A204.1 (cell line): Measurements from ENCODE around the gene CYP19A1.

ENCODE experiments used
- FAIRE-seq: peaks from 2 replicates; lab custom pipeline; 2012; peaks lifted over from hg19 to GRCh38; lab: Jason Lieb, UNC

Gene CYP19A1

DNA sequence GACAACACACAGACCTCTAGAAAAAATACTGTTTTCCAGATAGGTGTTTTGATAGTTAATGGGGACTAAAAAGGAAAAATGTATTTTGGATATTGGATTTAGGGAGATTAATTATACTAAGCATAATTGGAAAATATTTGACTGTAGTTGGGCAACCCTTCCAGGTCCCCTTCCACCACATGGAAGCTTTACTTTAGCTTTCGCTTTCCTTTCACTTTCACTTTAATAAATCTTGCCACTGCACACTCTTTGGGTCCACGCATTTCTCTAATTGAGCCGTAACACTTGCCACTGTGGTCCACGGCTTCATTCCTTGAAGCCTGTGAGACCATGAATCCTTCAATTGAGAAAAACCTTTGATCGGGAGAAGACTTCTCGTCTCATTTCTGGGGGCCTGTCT, 18.6 kb upstream of the CYP19A1 start:
- FAIRE-seq, result no peak

GRCh38 chr15:51356147-51356546, 17.8 kb upstream of the CYP19A1 start:
- FAIRE-seq, result no peak

GRCh38 chr15:51355096-51355495, 16.7 kb upstream of the CYP19A1 start:
- no peak for FAIRE-seq

GRCh38 chr15:51353976-51354375, 15.6 kb upstream of the CYP19A1 start:
- no peak for FAIRE-seq

DNA sequence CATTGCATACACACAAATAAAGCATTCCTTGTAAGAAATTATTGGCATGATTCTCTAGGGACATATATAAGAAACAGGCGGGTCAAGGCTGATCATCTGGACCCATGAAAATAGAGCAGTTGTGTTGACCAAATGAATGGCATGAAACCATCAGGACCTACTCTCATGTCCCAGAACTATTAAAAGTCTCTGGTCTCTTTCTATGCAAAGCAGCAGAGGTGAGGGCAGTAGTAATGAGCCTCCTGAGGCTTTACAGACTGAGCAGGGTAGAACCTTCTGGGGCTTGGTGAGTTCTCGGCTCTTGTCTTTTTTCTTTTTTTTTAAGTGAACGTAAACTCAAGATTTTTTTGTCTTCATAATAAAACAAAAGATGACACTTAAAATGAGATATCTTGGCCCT, 12.3 kb upstream of the CYP19A1 start:
- FAIRE-seq, result no peak

- FAIRE-seq, result no peak
Measured at GRCh38 chr15:51349156-51349844, 10.9 kb upstream of the CYP19A1 start.

GRCh38 chr15:51348688-51349087, 10.3 kb upstream of the CYP19A1 start:
- no peak for FAIRE-seq

- FAIRE-seq, result no peak
Measured at GRCh38 chr15:51346136-51346535, 7.7 kb upstream of the CYP19A1 start.

GRCh38 chr15:51343466-51343865, 5.1 kb upstream of the CYP19A1 start:
- FAIRE-seq, result no peak

- no peak for FAIRE-seq
Measured at GRCh38 chr15:51342227-51342999, 4.0 kb upstream of the CYP19A1 start.

DNA sequence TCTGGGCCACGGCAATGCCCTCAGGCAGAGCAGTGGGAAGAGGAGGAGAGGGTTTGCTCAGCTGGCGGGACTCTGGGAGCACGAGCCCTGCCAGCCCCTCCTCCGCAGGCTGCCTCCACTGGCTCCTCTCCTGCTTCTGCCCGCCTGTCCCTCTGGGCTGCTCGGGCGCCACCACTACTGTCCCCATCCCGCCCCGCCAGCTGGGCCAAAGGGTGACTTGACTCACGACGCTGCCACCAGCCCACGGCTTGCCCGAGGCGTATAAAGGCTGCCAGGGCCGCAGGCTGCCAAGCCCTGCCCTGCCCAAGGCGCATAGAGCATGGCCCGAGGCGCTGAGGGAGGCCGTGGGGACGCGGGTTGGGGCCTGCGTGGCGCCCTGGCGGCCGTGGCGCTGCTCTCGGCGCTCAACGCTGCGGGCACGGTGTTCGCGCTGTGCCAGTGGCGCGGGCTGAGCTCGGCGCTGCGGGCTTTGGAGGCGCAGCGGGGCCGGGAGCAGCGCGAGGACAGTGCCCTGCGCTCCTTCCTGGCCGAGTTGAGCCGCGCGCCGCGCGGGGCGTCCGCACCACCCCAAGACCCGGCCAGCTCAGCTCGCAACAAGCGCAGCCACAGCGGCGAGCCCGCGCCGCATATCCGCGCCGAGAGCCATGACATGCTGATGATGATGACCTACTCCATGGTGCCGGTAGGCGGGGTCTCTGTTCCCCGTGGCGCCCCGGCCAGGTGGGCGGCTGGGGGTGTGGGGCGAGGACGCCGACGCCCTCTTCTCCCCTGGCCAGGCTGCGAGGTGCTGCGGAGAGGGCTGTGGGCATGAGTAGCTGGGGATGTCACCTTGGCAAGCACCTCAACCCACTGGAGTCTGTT, 3.2 kb upstream of the CYP19A1 start, which contains the start of gene GLDN:
TSS of gene GLDN (plus strand) at position 290 of the 861 bp plus-strand sequence. CDS start at position 320, 30 bp downstream.
- FAIRE-seq, result no peak

GRCh38 chr15:51335538-51336410, 2.6 kb downstream of the CYP19A1 start:
- FAIRE-seq, result no peak

- no peak for FAIRE-seq
Measured at GRCh38 chr15:51335087-51335486, 3.3 kb downstream of the CYP19A1 start.

DNA sequence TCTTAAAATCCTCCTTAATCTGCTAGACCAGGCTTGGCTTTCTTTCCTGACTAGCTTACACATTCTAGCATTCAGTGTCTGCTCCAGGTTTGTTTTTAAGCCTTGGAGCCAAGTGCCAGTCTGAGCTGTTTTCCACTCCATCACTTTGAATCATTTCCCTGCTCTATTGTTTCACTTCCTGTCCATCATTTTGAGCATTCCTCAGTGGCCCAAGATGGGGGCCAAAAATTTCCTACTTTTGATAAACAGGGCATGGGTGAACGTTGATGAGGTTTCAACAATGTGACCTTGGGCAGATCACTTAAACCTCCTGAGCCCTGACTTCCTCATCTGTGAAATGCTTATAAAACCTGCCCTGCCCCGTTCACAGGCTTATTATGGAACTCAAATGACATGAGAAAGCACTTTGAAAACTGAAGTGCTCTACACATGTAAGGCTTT, 4.4 kb downstream of the CYP19A1 start:
- no peak for FAIRE-seq

- FAIRE-seq, result no peak
Measured at GRCh38 chr15:51333571-51333970, 4.8 kb downstream of the CYP19A1 start.

GRCh38 chr15:51332206-51333147, 5.9 kb downstream of the CYP19A1 start:
- FAIRE-seq, result no peak

- no peak for FAIRE-seq
Measured at GRCh38 chr15:51331141-51331540, 7.3 kb downstream of the CYP19A1 start.

- FAIRE-seq, result no peak
Measured at GRCh38 chr15:51328926-51329325, 9.5 kb downstream of the CYP19A1 start.

- FAIRE-seq, result no peak
Measured at GRCh38 chr15:51327081-51327480, 11.3 kb downstream of the CYP19A1 start.

DNA sequence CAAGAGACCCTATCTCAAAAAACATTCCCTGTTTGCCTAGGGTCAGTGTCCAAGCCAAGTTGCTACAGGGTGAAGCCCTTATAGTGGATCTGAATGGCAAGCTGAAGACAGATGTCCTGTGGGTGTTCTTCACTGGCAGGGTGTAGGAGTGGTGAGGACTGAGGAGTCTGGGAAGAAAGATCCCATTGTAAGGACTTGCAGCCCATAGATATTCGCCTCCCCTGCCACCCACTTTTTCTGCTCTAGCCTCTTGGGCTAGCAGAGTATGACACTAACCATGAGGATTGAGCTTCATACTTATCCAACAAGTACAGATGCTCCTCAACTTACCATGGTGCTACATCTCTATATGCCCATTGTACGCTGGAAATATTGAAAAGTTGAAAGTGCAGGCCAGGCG, 13.2 kb downstream of the CYP19A1 start:
- FAIRE-seq, result no peak

DNA sequence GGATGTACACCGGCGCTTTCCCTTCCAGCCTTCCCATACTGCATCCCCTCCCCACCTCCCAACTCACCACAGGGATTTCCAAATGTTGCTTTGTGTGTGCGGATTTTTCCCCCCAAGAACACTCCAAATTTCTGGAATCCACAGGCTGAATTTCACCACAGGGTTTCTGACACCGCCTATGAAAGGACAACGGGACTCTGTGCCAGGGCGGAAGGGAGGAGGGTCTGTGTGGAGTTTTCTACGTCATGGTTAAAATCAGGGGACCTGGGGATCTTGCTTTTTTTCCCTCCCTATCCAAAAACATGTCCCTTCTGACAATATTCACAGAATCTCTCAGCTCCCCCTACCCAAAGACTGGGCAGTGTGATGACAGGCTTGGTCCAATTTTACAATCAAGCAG, 14.6 kb downstream of the CYP19A1 start:
- no peak for FAIRE-seq
